GM13977 (cell line): ENCODE data around the gene NUDT22.

Source experiments
- DNase-seq: peaks from one replicate; pipeline ENCODE4 v3.0.0; 2012; ENCODE audit warnings: low spot score
- in situ Hi-C: fragments of 300-500 bp; cut with MboI; formaldehyde crosslinking; loops from one replicate; pipeline ENCODE4 v1.12.0; 2022; ENCODE audit warnings: low sequenced_read_pairs, low pct_unique_long_range_greater_than_20kb, mixed read lengths, inconsistent platforms; ENCODE audit not compliant: unreplicated experiment
- TF ChIP-seq, protein P1 (sequence below): IDR thresholded peaks from 2 replicates; pipeline ENCODE4 v1.5.1; 2012; ENCODE audit warnings: mild to moderate bottlenecking, control low read depth; ENCODE audit not compliant: insufficient read depth; ENCODE audit errors: extremely low read depth, missing control alignments

Gene NUDT22, protein sequence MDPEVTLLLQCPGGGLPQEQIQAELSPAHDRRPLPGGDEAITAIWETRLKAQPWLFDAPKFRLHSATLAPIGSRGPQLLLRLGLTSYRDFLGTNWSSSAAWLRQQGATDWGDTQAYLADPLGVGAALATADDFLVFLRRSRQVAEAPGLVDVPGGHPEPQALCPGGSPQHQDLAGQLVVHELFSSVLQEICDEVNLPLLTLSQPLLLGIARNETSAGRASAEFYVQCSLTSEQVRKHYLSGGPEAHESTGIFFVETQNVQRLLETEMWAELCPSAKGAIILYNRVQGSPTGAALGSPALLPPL

DNA sequence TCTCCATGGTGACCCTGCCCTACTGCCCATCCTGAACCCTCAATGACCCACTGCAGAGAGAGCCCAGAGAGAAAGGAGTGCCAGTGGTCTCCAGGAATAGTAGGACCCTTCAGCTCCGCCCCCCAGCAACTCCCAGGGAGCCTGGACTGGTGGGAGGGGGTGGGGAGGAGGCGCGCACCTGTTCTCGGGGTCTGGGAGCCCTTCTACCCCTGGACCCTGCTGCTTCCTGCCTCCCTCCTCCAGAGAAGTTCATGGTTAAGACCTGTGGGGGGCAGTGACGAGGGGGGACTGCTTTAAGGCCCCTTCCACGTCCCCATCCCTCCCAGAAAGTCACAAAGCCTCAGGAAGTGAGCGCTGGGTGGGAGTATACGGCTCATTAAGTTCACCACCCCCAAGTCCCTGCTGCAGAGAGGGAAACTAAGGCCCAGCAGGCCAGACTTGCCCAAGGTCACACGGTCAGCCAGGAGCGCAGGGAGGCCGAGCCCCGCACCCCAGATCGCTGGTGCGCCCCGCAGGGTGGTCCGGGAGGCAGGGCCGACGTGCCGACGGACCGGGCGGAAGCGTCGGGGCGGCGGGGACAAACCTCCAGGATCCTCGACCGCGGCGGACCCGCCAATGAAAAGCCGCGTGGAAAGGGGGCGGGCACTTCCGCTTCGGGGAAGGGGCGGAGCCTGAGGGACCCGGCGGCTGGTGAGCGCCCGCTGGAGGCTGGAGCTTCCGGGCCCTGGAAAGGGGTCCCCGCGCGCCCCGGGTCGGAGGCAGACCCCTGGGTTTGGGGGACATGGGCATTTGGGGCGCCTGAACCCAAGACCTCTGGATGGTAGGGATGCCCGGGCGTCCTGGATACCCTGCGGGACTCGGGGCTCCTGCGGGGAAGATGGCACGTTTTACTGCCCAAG lies at the start of gene NUDT22, which contains the start of gene TRPT1:
NUDT22 (plus strand) TSS at position 667 of the 899 bp plus-strand sequence. CDS start 379 bp downstream, outside the sequence.
TRPT1 (minus strand) TSS at position 579 of the 899 bp plus-strand sequence; CDS start at position 253, 326 bp downstream.
- in situ Hi-C loops, result no loop called here
- TF ChIP-seq, protein P1, sequence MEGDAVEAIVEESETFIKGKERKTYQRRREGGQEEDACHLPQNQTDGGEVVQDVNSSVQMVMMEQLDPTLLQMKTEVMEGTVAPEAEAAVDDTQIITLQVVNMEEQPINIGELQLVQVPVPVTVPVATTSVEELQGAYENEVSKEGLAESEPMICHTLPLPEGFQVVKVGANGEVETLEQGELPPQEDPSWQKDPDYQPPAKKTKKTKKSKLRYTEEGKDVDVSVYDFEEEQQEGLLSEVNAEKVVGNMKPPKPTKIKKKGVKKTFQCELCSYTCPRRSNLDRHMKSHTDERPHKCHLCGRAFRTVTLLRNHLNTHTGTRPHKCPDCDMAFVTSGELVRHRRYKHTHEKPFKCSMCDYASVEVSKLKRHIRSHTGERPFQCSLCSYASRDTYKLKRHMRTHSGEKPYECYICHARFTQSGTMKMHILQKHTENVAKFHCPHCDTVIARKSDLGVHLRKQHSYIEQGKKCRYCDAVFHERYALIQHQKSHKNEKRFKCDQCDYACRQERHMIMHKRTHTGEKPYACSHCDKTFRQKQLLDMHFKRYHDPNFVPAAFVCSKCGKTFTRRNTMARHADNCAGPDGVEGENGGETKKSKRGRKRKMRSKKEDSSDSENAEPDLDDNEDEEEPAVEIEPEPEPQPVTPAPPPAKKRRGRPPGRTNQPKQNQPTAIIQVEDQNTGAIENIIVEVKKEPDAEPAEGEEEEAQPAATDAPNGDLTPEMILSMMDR, result peak; percentile 29

DNA sequence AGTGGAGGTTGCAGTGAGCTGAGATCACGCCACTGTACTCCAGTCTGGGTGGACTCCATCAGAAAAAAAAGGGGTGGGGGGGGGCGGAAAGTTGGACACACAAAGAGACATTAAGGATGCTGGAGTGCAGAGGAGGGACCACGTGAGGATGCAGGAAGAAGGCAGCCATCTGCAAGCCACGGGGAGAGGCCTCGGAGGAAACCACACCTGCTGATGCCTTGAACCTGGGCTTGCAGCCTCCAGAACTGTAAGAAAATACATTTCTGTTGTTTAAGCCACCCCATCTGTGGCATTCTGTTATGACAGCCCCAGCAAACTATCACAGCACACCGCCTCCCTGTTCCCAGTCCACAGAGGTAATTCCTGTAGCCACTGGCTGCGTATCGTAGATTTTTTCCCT lies 49.3 kb upstream of the NUDT22 start:
- in situ Hi-C loops, result no loop called here
- no peak for DNase-seq
- TF ChIP-seq, protein P1, result no peak

More for the DNA sequence above, at the start of gene NUDT22, which contains the start of gene TRPT1:
- DNase-seq, result peak; percentile 95

DNA sequence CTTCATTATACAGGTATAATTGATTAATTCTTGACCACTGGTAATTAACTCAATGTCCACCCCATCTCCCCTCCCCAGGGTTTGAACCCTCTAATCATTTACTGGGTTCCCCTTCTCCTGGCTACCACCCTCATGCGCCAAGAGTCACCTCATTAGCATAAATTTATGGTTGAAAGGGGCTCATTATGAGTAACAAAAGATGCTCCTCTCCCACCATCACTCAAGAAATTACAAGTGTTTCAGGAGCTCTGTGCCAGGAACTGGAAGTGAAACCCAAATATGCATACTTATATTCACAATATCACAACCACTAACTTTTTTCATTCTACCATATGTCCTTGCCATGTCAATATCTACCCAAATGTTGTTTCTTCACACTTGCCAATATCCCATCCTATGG lies 47.9 kb upstream of the NUDT22 start:
- TF ChIP-seq, protein P1, result no peak

DNA sequence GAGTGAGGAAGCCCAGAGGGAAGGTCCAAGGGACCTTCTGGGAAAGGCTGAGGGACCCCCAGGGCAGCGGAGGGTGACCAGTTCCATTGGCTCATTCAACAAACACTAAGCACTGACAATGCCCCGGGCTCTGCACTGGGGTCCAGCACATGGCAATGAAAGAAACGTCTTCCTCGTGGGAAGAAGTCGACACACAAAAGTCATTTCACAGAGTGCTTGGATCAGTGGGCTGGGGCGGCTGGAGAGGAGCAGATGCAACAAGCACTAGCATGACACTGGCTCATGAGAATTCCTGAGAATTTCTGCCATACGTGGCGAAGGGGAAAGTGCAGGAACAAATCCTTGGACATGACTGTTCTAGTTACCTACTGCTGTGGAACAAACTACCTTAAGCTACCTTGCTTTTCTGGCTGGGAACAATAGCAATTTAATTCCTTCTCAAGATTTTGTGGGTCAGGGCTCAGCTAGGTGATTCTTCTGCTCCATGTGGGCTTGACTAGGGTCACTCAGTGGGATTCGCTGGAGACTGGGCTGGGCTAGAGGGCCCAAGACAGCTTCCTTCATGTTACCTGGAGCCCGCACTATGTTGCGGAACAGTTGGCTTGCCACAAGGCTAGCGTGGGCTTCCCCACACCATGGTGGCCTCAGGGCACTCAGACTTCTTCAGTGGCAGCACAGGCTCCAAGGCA lies 47.0 kb upstream of the NUDT22 start:
- TF ChIP-seq, protein P1, result no peak
- in situ Hi-C loops, result no loop called here

More for the DNA sequence above, 47.9 kb upstream of the NUDT22 start:
- DNase-seq, result no peak
- in situ Hi-C loops, result no loop called here

DNA sequence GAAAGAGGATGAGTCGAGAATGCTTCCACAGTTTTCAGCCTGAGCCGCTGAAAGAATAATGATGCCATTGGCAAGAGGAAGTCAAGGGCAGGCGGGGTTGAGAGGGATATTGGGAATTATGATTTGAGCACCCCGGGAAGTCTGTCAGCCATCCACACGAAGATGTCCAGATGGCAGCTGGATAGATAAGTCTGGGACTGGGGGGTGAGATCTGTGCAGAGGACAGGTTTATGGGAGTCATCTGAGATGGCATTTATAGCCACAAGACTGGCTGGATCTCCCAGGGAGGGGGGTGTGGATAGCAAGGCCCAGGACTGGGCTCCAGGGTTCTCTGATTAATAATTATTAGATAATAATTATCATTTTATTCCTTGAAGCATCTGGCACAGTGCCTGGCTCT lies 45.2 kb upstream of the NUDT22 start:
- TF ChIP-seq, protein P1, result no peak
- in situ Hi-C loops, result no loop called here
- no peak for DNase-seq

More for the DNA sequence above, 47.0 kb upstream of the NUDT22 start:
- no peak for DNase-seq
